HCT116 (cell line): ENCODE results near the gene SUSD3. TPM values are rescaled to one million over a fixed set of nuclear protein-coding genes. Genes with fewer than 3 reads are reported as not detected.

ENCODE experiments used
- ATAC-seq: fragments of 200-7000 bp; cut with Tn5 transposase; 2 replicates; pipeline ENCODE4 v1.9.1; 2020; ENCODE audit warnings: mild to moderate bottlenecking, moderate library complexity
- BruUV-seq: library from RNA; stranded (reverse); fragments of 400-500 nt; replicated peaks from 2 replicates; lab custom pipeline; 2021; lab: Mats Ljungman, UMichigan
- CTCF ChIA-PET: fragments of 300-600 bp; sonication (Branson Sonifier 250); formaldehyde crosslinking; loops from one replicate; lab custom pipeline; 2021; ENCODE audit warnings: antibody characterized with exemption; lab: Charles Lee
- POLR2A ChIA-PET: fragments of 300-600, 350-600 bp; sonication (Branson Sonifier 250); formaldehyde crosslinking; loops from one replicate; lab custom pipeline; 2021; ENCODE audit warnings: antibody characterized with exemption; lab: Charles Lee
- RAD21 ChIA-PET, 2 experiments: fragments of 300-600 bp; sonication (Branson Sonifier 250); formaldehyde crosslinking; loops; one replicate each; lab custom pipeline; 2023; ENCODE audit warnings: low total read pairs in 2 of 2; ENCODE audit not compliant: uncharacterized antibody in 2 of 2, unreplicated experiment in 2 of 2, low non-redundant PET in 1 of 2; lab: Charles Lee
- DNase-seq: peaks from one replicate; pipeline ENCODE4 v3.0.0-alpha.2; 2010; ENCODE audit warnings: low read depth, low spot score
- H2AFZ ChIP-seq: fragments of 200-600 bp; shearing (Covaris generic), sonication (generic); 2 replicates; pipeline ENCODE4 v1.6.1; 2017; ENCODE audit warnings: low read depth, mixed run types, mixed read lengths, antibody characterized with exemption, low read length; ENCODE audit not compliant: poor library complexity, severe bottlenecking
- H3K27ac ChIP-seq: 2 replicates; pipeline ENCODE4 v1.5.1; 2012; ENCODE audit warnings: low read depth, low read length
- H3K27me3 ChIP-seq: fragments of 200-600 bp; sonication (generic); 2 replicates; pipeline ENCODE4 v1.6.1; 2016; ENCODE audit warnings: mixed run types, low read length, mixed read lengths; ENCODE audit not compliant: insufficient read depth
- H3K36me3 ChIP-seq, 2 experiments: fragments of 200-500 bp in 1 of 2; fragments of 200-600 bp in 1 of 2; sonication (Bioruptor generic) in 1 of 2; sonication (generic) in 1 of 2; 2 replicates each; pipeline versions ENCODE4 v1.5.1 to v1.6.1; 2014 to 2016; ENCODE audit warnings: low read length in 2 of 2, inconsistent platforms in 1 of 2, mixed read lengths in 1 of 2, mixed run types in 1 of 2; ENCODE audit not compliant: insufficient read depth in 2 of 2, control insufficient read depth in 1 of 2
- H3K4me1 ChIP-seq, 2 experiments: fragments of 200-600 bp in 1 of 2; sonication (generic) in 1 of 2; 2 replicates each; pipeline versions ENCODE4 v1.5.1 to v1.6.1; 2012 to 2017; ENCODE audit warnings: low read length in 2 of 2, inconsistent platforms in 1 of 2, mild to moderate bottlenecking in 1 of 2, mixed read lengths in 1 of 2, mixed run types in 1 of 2, moderate library complexity in 1 of 2; ENCODE audit not compliant: insufficient read depth in 2 of 2, control insufficient read depth in 1 of 2
- H3K4me2 ChIP-seq: fragments of 200-600 bp; sonication (generic); 2 replicates; pipeline ENCODE4 v1.6.1; 2017; ENCODE audit warnings: mixed run types, low read length, mixed read lengths
- H3K4me3 ChIP-seq, 2 experiments: fragments of 200-600 bp in 1 of 2; sonication (generic) in 1 of 2; replicated peaks in 1 of 2; 2 replicates each; pipeline ENCODE4 v1.5.1; 2011 to 2016; ENCODE audit warnings: low read length in 2 of 2, control low read depth in 1 of 2, low read depth in 1 of 2, mild to moderate bottlenecking in 1 of 2, mixed read lengths in 1 of 2, mixed run types in 1 of 2
- H3K79me2 ChIP-seq: fragments of 200-600 bp; sonication (generic); 2 replicates; pipeline ENCODE4 v1.6.1; 2017; ENCODE audit warnings: mild to moderate bottlenecking, mixed run types, low read length, moderate library complexity, mixed read lengths; ENCODE audit not compliant: insufficient read depth
- H3K9ac ChIP-seq: fragments of 200-600 bp; sonication (generic); 2 replicates; pipeline ENCODE4 v1.6.1; 2016; ENCODE audit warnings: low read length, mixed read lengths
- H3K9me2 ChIP-seq: fragments of 200-600 bp; sonication (generic), shearing (Covaris generic); 2 replicates; pipeline ENCODE4 v1.6.1; 2017; ENCODE audit warnings: mixed run types, mild to moderate bottlenecking, moderate library complexity; ENCODE audit not compliant: insufficient read depth
- H3K9me3 ChIP-seq, 2 experiments: fragments of 200-500 bp in 1 of 2; fragments of 200-600 bp in 1 of 2; sonication (Bioruptor generic) in 1 of 2; sonication (generic) in 1 of 2; 2 replicates each; pipeline ENCODE4 v1.6.1; 2014 to 2017; ENCODE audit warnings: low read length in 2 of 2, mixed read lengths in 2 of 2, inconsistent platforms in 1 of 2, low read depth in 1 of 2, mild to moderate bottlenecking in 1 of 2, mixed run types in 1 of 2, moderate library complexity in 1 of 2; ENCODE audit not compliant: control insufficient read depth in 1 of 2, insufficient read depth in 1 of 2
- H4K20me1 ChIP-seq: fragments of 200-600 bp; sonication (generic), shearing (Covaris generic); 2 replicates; pipeline ENCODE4 v1.6.1; 2017; ENCODE audit warnings: mixed run types, mild to moderate bottlenecking, moderate library complexity; ENCODE audit not compliant: insufficient read depth
- ATF3 ChIP-seq: IDR thresholded peaks from 2 replicates; pipeline ENCODE4 v1.6.1; 2012
- EGR1 ChIP-seq: IDR thresholded peaks from 2 replicates; pipeline ENCODE4 v1.6.1; 2012; ENCODE audit warnings: low read depth
- ELF1 ChIP-seq: IDR thresholded peaks from 2 replicates; pipeline ENCODE4 v1.6.1; 2012; ENCODE audit warnings: low read depth, borderline replicate concordance
- FOSL1 ChIP-seq: IDR thresholded peaks from 2 replicates; pipeline ENCODE4 v1.6.1; 2012; ENCODE audit warnings: low read depth
- POLR2A ChIP-seq: IDR thresholded peaks from 2 replicates; pipeline ENCODE4 v1.7.0; 2011; ENCODE audit warnings: borderline replicate concordance; ENCODE audit not compliant: insufficient read depth, insufficient read length; ENCODE audit errors: extremely low read depth
- REST ChIP-seq: IDR thresholded peaks from 2 replicates; pipeline ENCODE4 v1.6.1; 2012; ENCODE audit warnings: low read depth
- SIN3A ChIP-seq: IDR thresholded peaks from 2 replicates; pipeline ENCODE4 v1.6.1; 2012; ENCODE audit warnings: low read depth
- TCF7L2 ChIP-seq: IDR thresholded peaks from 2 replicates; pipeline ENCODE4 v1.7.0; 2011; ENCODE audit warnings: borderline replicate concordance, inconsistent platforms; ENCODE audit not compliant: insufficient read depth, insufficient read length; ENCODE audit errors: extremely low read depth
- intact Hi-C: fragments of 100-400 bp; cut with micrococcal nuclease; formaldehyde crosslinking; loops from 2 replicates; pipeline ENCODE4 v1.10.0; 2022
- total RNA-seq: library from RNA; stranded (reverse); gene quantifications from one replicate; pipeline ENCODE4 v1.2.1, GENCODE V29; 2021; ENCODE audit not compliant: unreplicated experiment
- TF ChIP-seq, protein P1 (sequence below): IDR thresholded peaks from 2 replicates; pipeline ENCODE4 v1.6.1; 2012

SUSD3 gene
- total RNA-seq, 1 experiment from 2014 or later: 11.3 TPM

- peaks cover 0 to 6% of the 10 kb centered on the region in 2 experiments; a peak in 1 of 4 replicates for H3K4me1 ChIP-seq
- H3K79me2 ChIP-seq: no peaks in the 10 kb centered on the region
- DNase-seq: no peak
- H3K27ac ChIP-seq: no peak overlapping the region
- BruUV-seq: no TSS peak
- no peak for TF ChIP-seq REST
- no peak for TF ChIP-seq ATF3
- TF ChIP-seq ELF1: no peak
- TF ChIP-seq, protein P1, sequence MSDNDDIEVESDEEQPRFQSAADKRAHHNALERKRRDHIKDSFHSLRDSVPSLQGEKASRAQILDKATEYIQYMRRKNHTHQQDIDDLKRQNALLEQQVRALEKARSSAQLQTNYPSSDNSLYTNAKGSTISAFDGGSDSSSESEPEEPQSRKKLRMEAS: no peak
- no peak for TF ChIP-seq EGR1
- no peak for TF ChIP-seq SIN3A
- no peak for TF ChIP-seq TCF7L2
- no peak for TF ChIP-seq FOSL1
- no peak for TF ChIP-seq POLR2A
- H3K9ac ChIP-seq: no peak overlapping the region
- H3K27me3 ChIP-seq: no peaks in the 10 kb centered on the region
- no peaks in the 10 kb centered on the region for H3K36me3 ChIP-seq
- ChIA-PET CTCF (no interaction called here), POLR2A (no interaction called here), RAD21 (no interaction called here)
- no peaks in the 10 kb centered on the region for H4K20me1 ChIP-seq
- H3K9me2 ChIP-seq: no peaks in the 10 kb centered on the region
- intact Hi-C loops: no loop called here
- no peak for ATAC-seq
- no peak overlapping the region for H3K4me2 ChIP-seq
- no peaks in the 10 kb centered on the region for H3K9me3 ChIP-seq
- no peak overlapping the region for H2AFZ ChIP-seq
- H3K4me3 ChIP-seq: no peak overlapping the region
Observed at GRCh38 chr9:93076101-93076791, 17.7 kb downstream of the SUSD3 start.
